Raji (cell line): Measurements from ENCODE around the gene RAET1E.

Experiments used
- POLR2A ChIP-seq: IDR thresholded peaks from 2 replicates; pipeline ENCODE4 v1.6.1; 2011; ENCODE audit warnings: low read depth, low read length, control low read depth; ENCODE audit not compliant: insufficient read depth

RAET1E gene, protein sequence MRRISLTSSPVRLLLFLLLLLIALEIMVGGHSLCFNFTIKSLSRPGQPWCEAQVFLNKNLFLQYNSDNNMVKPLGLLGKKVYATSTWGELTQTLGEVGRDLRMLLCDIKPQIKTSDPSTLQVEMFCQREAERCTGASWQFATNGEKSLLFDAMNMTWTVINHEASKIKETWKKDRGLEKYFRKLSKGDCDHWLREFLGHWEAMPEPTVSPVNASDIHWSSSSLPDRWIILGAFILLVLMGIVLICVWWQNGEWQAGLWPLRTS

DNA sequence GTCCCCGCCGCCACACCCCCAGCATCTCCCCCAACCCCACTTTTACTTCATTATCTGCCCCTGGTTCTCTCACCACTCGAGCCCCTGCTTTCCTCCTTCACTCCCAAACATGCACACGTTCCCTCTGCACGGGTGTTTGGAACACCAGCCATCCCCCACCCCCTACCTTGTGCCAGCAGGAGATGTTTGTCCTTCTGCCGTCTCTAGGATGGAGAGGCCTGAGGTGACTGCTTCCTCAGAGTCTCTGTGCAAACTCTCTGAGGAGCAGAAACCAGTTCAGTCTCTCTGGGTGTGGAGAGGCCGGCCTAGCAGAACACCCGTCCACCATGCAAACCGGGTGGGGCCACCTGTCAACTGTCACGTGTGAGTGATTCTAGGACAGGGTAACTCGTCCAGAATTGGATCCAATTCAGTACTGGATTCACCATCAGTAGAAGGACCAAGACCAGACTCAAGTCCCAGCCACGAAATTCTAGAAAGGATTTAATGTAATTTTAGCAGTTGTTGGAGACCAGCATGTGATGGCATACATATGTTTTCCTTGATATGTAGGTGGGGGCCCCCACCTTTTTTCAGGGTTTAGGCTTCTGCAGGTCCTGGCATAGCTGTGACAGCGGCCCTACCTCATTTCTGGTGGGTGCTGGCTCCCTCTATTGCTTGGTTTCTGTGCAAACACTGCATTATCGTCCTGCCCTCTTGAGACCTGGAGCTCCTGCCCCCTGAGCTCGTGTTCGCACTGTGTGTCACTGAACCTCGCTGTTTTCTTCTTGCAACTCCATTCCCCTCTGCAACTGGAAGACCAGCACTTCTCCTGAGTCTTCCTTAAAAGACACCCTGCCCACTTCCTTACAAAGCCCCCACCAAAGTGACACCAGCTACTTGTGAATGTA is at the start of gene RAET1E:
Gene RAET1E (minus strand): TSS at position 259 of the 890 bp plus-strand sequence. CDS start 7,212 bp downstream, outside the sequence.
- TF ChIP-seq POLR2A, result no peak

DNA sequence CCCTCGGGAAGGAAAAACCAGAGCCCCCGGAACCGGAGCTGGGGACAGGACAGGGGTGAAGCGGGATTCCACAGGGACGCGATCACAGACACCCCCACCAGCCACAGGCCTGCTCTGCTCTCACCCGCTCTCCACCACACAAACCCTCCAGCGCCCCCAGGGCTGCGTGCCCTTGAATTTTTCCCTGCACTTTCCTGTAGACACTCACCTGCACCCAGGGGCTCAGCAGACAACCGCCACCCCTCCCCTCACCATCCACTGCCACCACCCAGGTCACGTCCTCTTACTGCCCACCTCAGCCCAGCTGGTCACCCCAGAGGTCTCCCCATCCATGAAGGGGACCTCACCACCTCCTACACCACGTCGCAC is 44.5 kb upstream of the RAET1E start:
- TF ChIP-seq POLR2A, result no peak

GRCh38 chr6:149941583-149942460 is 43.9 kb upstream of the RAET1E start, which contains the start of gene ULBP2:
Gene ULBP2 (plus strand): TSS chr6:149942014. CDS start chr6:149942073, 59 bp downstream.
- TF ChIP-seq POLR2A, result peak; percentile 57; the same call in 1 of the 2 replicates

- TF ChIP-seq POLR2A, result no peak
Measured at GRCh38 chr6:149940672-149940982, 42.7 kb upstream of the RAET1E start.

- no peak for TF ChIP-seq POLR2A
Measured at GRCh38 chr6:149939909-149940671, 42.2 kb upstream of the RAET1E start.

- no peak for TF ChIP-seq POLR2A
Measured at GRCh38 chr6:149939356-149939648, 41.4 kb upstream of the RAET1E start.

DNA sequence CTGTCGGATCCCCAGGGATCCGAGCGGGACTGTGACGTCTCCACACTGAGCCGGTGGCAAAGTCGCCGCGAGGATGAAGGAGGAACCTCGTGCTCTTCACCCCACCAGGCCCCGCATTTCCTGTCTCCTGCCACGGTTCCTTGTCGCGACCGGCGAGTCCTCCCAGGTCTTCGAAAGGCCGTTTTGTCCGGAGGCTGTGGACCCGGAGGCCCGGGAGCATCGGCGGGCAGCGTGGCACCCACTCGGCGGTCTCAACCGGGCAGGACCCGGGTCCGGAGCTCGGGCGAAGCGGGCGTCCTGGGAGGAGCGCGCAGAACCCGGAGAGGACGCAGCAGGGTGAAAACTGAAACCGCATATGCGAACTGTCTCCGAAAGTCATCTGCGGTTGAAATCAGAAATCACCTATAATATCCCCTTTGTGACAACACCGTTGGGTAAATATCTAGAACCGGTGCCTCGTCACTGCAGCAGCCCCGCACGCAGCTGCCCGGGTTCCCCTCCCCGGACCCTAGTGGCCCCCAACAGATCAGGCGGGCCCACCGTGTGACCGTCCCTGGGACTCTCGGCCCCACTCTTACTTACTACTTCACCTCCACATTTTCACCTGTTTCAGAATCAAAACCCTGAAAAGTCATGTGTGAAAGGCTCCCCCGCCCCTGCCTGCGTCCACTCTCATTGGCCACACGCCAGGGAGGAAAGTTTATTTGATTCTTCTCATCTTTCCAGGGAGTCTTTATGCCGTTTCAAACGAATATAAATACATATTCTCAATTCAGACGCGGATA is 40.9 kb upstream of the RAET1E start:
- TF ChIP-seq POLR2A, result no peak

- TF ChIP-seq POLR2A, result no peak
Measured at GRCh38 chr6:149936743-149937142, 38.8 kb upstream of the RAET1E start.

DNA sequence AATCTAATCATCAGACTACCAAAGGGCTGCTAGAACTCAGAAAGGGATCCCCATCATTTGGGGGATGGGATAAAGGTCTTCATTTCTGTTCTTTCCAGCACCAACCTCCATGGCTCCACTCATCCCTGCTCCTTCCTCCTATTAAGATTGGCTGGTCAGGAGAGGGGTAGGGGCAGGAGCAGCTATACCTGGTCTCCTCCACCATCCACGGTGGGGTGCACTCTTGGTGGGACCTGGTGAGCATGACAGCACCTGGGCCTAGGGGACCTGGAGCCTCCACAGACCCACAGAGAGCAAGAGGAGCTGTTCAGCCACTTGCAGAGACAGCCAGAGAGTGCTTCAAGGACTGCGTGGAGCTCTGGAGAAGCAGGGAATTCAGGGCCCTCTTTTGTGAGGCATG is 37.8 kb upstream of the RAET1E start:
- TF ChIP-seq POLR2A, result no peak

DNA sequence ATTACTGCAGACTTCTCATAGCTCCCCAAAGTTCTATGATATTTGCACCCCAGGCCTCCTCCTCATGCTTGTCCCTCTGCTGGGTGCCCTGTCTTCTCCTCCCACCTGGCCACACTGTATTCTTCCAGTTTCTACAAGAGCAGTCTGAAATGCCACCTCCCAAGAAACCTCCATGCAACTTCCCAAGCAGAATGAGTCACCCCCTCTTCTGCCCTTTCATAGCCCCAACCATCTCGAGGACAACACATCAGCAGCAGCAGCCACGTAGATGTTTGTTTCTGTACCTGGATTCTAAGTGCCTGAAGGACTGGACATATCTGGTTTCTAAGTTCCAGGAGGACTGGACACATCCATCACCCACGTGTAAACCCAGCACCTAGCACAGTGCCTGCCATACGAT is 37.3 kb upstream of the RAET1E start:
- TF ChIP-seq POLR2A, result no peak

GRCh38 chr6:149934249-149935156 is 36.6 kb upstream of the RAET1E start:
- no peak for TF ChIP-seq POLR2A

DNA sequence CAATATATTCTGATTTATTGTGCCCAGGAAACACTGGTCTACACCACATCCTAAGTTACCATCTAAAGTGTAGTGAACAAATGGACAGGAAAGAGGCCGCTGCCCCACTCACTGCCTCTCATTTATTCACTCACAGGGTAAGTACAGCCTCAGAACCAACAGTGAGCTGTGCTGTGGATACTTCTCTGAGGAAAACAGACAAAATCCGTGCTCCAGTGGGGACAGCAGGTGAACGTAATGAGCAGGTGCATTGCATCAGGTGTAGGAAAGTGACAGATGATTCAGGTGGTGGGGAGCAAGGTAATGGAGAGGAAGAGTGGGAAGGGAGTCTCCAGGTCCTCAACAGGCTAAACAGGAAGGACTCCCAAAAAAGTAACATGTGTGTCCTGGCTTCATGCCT is 35.5 kb upstream of the RAET1E start:
- TF ChIP-seq POLR2A, result no peak

DNA sequence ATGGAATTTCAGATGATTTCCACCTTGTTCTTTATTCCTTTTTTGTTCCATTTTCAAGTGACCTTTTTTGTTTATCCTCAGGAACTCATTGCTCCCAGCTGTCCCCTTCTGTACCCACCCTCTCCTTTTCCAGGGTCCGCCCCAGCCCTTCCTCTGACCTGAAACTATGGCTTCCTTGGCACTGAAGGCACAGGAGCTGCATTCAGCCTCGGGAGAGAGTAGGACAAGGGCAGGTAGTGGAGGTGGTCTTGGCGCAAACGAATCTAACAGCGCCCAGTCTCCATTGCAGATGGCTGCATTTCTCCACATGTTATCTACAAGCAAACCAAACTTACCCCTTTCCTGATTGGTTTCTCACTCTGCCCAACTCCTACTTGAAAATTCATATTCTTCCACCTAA is 35.1 kb upstream of the RAET1E start:
- no peak for TF ChIP-seq POLR2A
